Fibroblast of lung (primary cell): ENCODE results near the gene CWH43. TPM values are rescaled to one million over a fixed set of nuclear protein-coding genes. Genes with fewer than 3 reads are reported as not detected.
A peak's percentile ranks its signal among the peaks of the same experiment; 100 is the strongest.

ENCODE experiments used
- DNase-seq, 2 donors: peaks; one replicate each; pipeline versions ENCODE4 v3.0.0 to v3.0.0-alpha.2; 2010; ENCODE audit warnings: low read depth in 2 of 2
- H2AFZ ChIP-seq: 2 replicates; pipeline ENCODE4 v1.5.1; 2012; ENCODE audit warnings: low read length, control low read depth, inconsistent platforms
- H3K27ac ChIP-seq: 2 replicates; pipeline ENCODE4 v1.5.1; 2011; ENCODE audit warnings: low read length, control low read depth; ENCODE audit not compliant: insufficient read depth
- H3K27me3 ChIP-seq: 2 replicates; pipeline ENCODE4 v1.5.1; 2011; ENCODE audit warnings: mild to moderate bottlenecking, low read length; ENCODE audit not compliant: control insufficient read depth, insufficient read depth
- H3K36me3 ChIP-seq: 2 replicates; pipeline ENCODE4 v1.5.1; 2011; ENCODE audit warnings: low read length; ENCODE audit not compliant: control insufficient read depth, insufficient read depth
- H3K4me1 ChIP-seq: 2 replicates; pipeline ENCODE4 v1.5.1; 2011; ENCODE audit warnings: low read length; ENCODE audit not compliant: control insufficient read depth, insufficient read depth; ENCODE audit errors: extremely low read depth
- H3K4me2 ChIP-seq: 2 replicates; pipeline ENCODE4 v1.5.1; 2011; ENCODE audit warnings: low read length, control low read depth; ENCODE audit not compliant: insufficient read depth; ENCODE audit errors: extremely low read depth
- H3K4me3 ChIP-seq, 4 experiments: fragments of 200-600 bp in 1 of 4; sonication (generic) in 1 of 4; replicated peaks in 1 of 4; 2 replicates each; pipeline ENCODE4 v1.5.1; 2011 to 2016; ENCODE audit warnings: low read length in 4 of 4, low read depth in 3 of 4, mild to moderate bottlenecking in 3 of 4, control low read depth in 2 of 4, inconsistent platforms in 1 of 4, mixed read lengths in 1 of 4; ENCODE audit not compliant: insufficient read depth in 1 of 4; ENCODE audit errors: control extremely low read depth in 1 of 4
- H3K79me2 ChIP-seq: 2 replicates; pipeline ENCODE4 v1.5.1; 2012; ENCODE audit warnings: mild to moderate bottlenecking, low read length, inconsistent platforms; ENCODE audit not compliant: control insufficient read depth, insufficient read depth
- H3K9ac ChIP-seq: 2 replicates; pipeline ENCODE4 v1.5.1; 2011; ENCODE audit warnings: mild to moderate bottlenecking, low read length, control low read depth; ENCODE audit not compliant: insufficient read depth
- H3K9me3 ChIP-seq: 2 replicates; pipeline ENCODE4 v1.5.1; 2012; ENCODE audit warnings: low read depth, low read length; ENCODE audit not compliant: control insufficient read depth, insufficient read depth
- H4K20me1 ChIP-seq: 2 replicates; pipeline ENCODE4 v1.5.1; 2011; ENCODE audit warnings: low read length; ENCODE audit not compliant: control insufficient read depth, insufficient read depth; ENCODE audit errors: extremely low read depth
- EZH2 ChIP-seq: IDR thresholded peaks from 2 replicates; pipeline ENCODE4 v1.5.1; 2012; ENCODE audit warnings: low read length, control low read depth, mild to moderate bottlenecking; ENCODE audit errors: missing control alignments
- polyA plus RNA-seq, 2 donors: library from polyadenylated mRNA; depleted of rRNA in 1 of 2; stranded (reverse) in 1 of 2; unstranded in 1 of 2; fragments of >200 nt; gene quantifications; 2 replicates each; pipeline ENCODE4 v1.2.1, GENCODE V29; 2011 to 2012; ENCODE audit warnings: missing spikeins in 1 of 2
- total RNA-seq: library from RNA; depleted of rRNA; stranded (reverse); fragments of >200 nt; gene quantifications from 2 replicates; pipeline ENCODE4 v1.2.1, GENCODE V29; 2014
- TF ChIP-seq, protein P1 (sequence below), 2 donors: IDR thresholded peaks in 1 of 2; conservative IDR thresholded peaks in 1 of 2; 1 replicate in 1 of 2; 2 replicates in 1 of 2; pipeline ENCODE4 v1.5.1; 2011 to 2012; ENCODE audit warnings: low read length in 2 of 2, control low read depth in 1 of 2, inconsistent platforms in 1 of 2, low read depth in 1 of 2, mild to moderate bottlenecking in 1 of 2

The CWH43 gene
- total and polyA plus RNA-seq, 2 donors (not counting 1 experiment from before 2014, with no cell fraction given): not detected

DNA sequence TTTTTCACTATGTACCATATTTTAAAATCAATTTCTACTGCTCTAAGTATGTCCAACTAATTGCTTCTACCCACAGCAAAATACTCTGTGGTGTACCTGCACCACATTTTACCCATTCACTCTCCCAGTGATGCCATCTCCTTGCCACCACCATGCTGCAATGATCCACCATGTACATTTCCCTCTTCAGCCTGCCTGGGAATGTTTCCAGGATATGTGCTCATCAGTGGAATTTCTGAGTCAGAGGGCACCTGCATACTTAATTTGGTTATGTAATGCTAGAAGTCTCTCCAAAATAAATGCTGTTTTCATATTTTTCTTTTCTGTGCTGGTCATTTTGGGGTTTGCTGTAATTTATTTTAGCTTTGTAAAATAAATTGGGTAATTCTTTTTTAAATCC lies 46.3 kb upstream of the CWH43 start:
- H3K27ac ChIP-seq: no peak overlapping the region

DNA sequence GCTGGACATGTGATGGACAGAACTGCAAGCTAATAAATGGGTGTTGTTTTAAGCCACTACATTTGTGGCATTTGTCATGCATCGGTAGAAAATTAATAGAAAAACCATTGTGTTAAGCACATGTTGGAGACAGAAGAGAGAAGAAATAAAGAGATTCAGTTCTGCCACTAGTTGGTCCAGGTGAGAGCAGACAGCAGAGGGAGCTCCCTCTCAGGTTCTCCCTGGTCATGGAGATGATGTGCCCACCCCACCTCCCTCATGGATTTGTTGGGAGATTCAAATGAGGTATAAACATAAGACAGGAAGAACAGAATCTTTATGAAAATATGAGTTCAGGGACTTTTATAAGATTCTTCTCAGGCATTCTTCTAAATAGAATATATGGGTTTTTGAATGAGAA lies 42.7 kb upstream of the CWH43 start:
- H3K4me2 ChIP-seq: no peak overlapping the region
- no peak overlapping the region for H3K27ac ChIP-seq
- no peaks in the 10 kb centered on the region for H3K4me1 ChIP-seq
- no peaks in the 10 kb centered on the region for H4K20me1 ChIP-seq
- no peak for DNase-seq
- no peak overlapping the region for H3K4me3 ChIP-seq
- H3K9me3 ChIP-seq: no peaks in the 10 kb centered on the region
- TF ChIP-seq, protein P1, sequence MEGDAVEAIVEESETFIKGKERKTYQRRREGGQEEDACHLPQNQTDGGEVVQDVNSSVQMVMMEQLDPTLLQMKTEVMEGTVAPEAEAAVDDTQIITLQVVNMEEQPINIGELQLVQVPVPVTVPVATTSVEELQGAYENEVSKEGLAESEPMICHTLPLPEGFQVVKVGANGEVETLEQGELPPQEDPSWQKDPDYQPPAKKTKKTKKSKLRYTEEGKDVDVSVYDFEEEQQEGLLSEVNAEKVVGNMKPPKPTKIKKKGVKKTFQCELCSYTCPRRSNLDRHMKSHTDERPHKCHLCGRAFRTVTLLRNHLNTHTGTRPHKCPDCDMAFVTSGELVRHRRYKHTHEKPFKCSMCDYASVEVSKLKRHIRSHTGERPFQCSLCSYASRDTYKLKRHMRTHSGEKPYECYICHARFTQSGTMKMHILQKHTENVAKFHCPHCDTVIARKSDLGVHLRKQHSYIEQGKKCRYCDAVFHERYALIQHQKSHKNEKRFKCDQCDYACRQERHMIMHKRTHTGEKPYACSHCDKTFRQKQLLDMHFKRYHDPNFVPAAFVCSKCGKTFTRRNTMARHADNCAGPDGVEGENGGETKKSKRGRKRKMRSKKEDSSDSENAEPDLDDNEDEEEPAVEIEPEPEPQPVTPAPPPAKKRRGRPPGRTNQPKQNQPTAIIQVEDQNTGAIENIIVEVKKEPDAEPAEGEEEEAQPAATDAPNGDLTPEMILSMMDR (conservative IDR thresholded peaks at IDR 0.05 in 1 of 2, IDR thresholded peaks at IDR 0.05 in 1 of 2; ENCODE audit: low read depth in 1 of 2, low read length in 2 of 2): no peak
- TF ChIP-seq EZH2: no peak
- no peak overlapping the region for H2AFZ ChIP-seq
- no peaks in the 10 kb centered on the region for H3K79me2 ChIP-seq
- H3K36me3 ChIP-seq: no peaks in the 10 kb centered on the region
- H3K27me3 ChIP-seq: peaks cover 2% of the 10 kb centered on the region
- H3K9ac ChIP-seq: no peak overlapping the region

More for the DNA sequence above, 46.3 kb upstream of the CWH43 start:
- no peak for TF ChIP-seq EZH2
- TF ChIP-seq, protein P1 (conservative IDR thresholded peaks at IDR 0.05 in 1 of 2, IDR thresholded peaks at IDR 0.05 in 1 of 2; ENCODE audit: low read depth in 1 of 2, low read length in 2 of 2): no peak
- Histone ChIP-seq H3K4me1 (no peaks in the 10 kb centered on the region), H2AFZ (no peak overlapping the region), H3K4me2 (no peak overlapping the region), H3K36me3 (no peaks in the 10 kb centered on the region), H3K9me3 (no peaks in the 10 kb centered on the region), H3K79me2 (no peaks in the 10 kb centered on the region), H3K9ac (no peak overlapping the region), H4K20me1 (no peaks in the 10 kb centered on the region), H3K27me3 (peaks cover 2% of the 10 kb centered on the region), H3K4me3 (no peak overlapping the region)
- peak; percentile 52 to 94 for DNase-seq

DNA sequence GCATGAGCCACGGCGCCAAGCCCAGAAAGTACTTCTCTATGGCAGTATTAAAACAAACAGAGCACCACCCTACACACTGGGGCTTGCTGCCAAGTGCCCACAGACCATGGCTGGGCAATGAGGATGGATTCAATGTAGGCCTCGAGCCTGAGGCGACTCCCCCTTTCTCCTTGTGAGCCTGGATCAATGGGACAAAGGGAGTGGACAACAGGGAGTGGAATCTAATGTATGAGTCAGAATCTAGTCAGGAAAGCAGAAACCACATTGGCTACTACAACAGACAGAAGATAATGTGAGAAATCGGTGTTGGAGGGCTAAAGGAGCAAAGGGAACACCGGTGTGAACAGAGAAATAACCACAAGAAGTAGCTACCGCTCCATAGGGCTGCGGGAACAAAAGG lies 41.8 kb upstream of the CWH43 start:
- DNase-seq: peak in 1 of 2 donors; percentile 71
- no peak for TF ChIP-seq EZH2
- TF ChIP-seq, protein P1 (conservative IDR thresholded peaks at IDR 0.05 in 1 of 2, IDR thresholded peaks at IDR 0.05 in 1 of 2; ENCODE audit: low read depth in 1 of 2, low read length in 2 of 2): no peak
- H2AFZ ChIP-seq: no peak overlapping the region

More for the DNA sequence above, 41.8 kb upstream of the CWH43 start:
- no peak overlapping the region for H3K4me2 ChIP-seq
- peaks cover 2% of the 10 kb centered on the region for H3K27me3 ChIP-seq
- H3K36me3 ChIP-seq: no peaks in the 10 kb centered on the region
- no peak overlapping the region for H3K9ac ChIP-seq
- H3K27ac ChIP-seq: no peak overlapping the region
- H3K4me1 ChIP-seq: no peaks in the 10 kb centered on the region
- H3K9me3 ChIP-seq: no peaks in the 10 kb centered on the region
- H3K79me2 ChIP-seq: no peaks in the 10 kb centered on the region
- H3K4me3 ChIP-seq: no peak overlapping the region
- no peaks in the 10 kb centered on the region for H4K20me1 ChIP-seq
